SK-N-SH (cell line): ENCODE results near the gene NUP133. TPM values are rescaled to one million over a fixed set of nuclear protein-coding genes. Genes with fewer than 3 reads are reported as not detected.

Experiments used
- CTCF ChIA-PET: fragments of 300-600, 350-600 bp; formaldehyde crosslinking; extraction: SDS; loops from one replicate; lab custom pipeline; 2021; lab: Yijun Ruan, JAX
- POLR2A ChIA-PET: fragments of 350-600 bp; sonication (Branson Sonifier 250); formaldehyde crosslinking; extraction: SDS; loops from one replicate; lab custom pipeline; 2020; ENCODE audit warnings: antibody characterized with exemption, inconsistent platforms; lab: Yijun Ruan, JAX
- DNase-seq: peaks from one replicate; pipeline ENCODE4 v3.0.0; 2012
- H2AFZ ChIP-seq: fragments of 200-600 bp; sonication (generic); 2 replicates; pipeline ENCODE4 v1.8.1; 2016; ENCODE audit warnings: antibody characterized with exemption, mild to moderate bottlenecking, low read depth
- H3F3A ChIP-seq: fragments of 200-600 bp; sonication (generic); replicated peaks from 2 replicates; pipeline ENCODE3; 2016; ENCODE audit warnings: antibody characterized with exemption, mild to moderate bottlenecking; ENCODE audit not compliant: insufficient read depth
- H3K27ac ChIP-seq, 2 experiments: fragments of 200-500 bp in 1 of 2; fragments of 200-600 bp in 1 of 2; sonication (Bioruptor generic) in 1 of 2; sonication (generic), shearing (Covaris generic) in 1 of 2; 2 replicates each; pipeline versions ENCODE4 v1.5.1 to v1.6.1; 2014 to 2016; ENCODE audit warnings: low read depth in 2 of 2, inconsistent platforms in 1 of 2, low read length in 1 of 2, mild to moderate bottlenecking in 1 of 2, mixed read lengths in 1 of 2
- H3K27me3 ChIP-seq: fragments of 200-600 bp; sonication (generic), shearing (Covaris generic); 2 replicates; pipeline ENCODE4 v1.6.1; 2016; ENCODE audit warnings: mixed run types; ENCODE audit not compliant: insufficient read depth
- H3K36me3 ChIP-seq, 2 experiments: fragments of 200-500 bp in 1 of 2; fragments of 200-600 bp in 1 of 2; sonication (Bioruptor generic) in 1 of 2; sonication (generic) in 1 of 2; replicated peaks in 1 of 2; 2 replicates each; pipeline versions ENCODE3 to v1.5.1; 2014 to 2016; ENCODE audit warnings: low read length in 1 of 2, mild to moderate bottlenecking in 1 of 2; ENCODE audit not compliant: insufficient read depth in 2 of 2, control insufficient read depth in 1 of 2
- H3K4me1 ChIP-seq, 2 experiments: fragments of 200-500 bp in 1 of 2; fragments of 200-600 bp in 1 of 2; sonication (Bioruptor generic) in 1 of 2; sonication (generic), shearing (Covaris generic) in 1 of 2; 2 replicates each; pipeline versions ENCODE4 v1.5.1 to v1.6.1; 2014 to 2016; ENCODE audit warnings: low read depth in 1 of 2, low read length in 1 of 2, mixed run types in 1 of 2; ENCODE audit not compliant: insufficient read depth in 2 of 2, control insufficient read depth in 1 of 2
- H3K4me2 ChIP-seq: fragments of 200-600 bp; sonication (generic), shearing (Covaris generic); 2 replicates; pipeline ENCODE4 v1.6.1; 2017; ENCODE audit warnings: mixed run types
- H3K4me3 ChIP-seq, 2 experiments: fragments of 200-500 bp in 1 of 2; fragments of 200-600 bp in 1 of 2; sonication (Bioruptor generic) in 1 of 2; sonication (generic), shearing (Covaris generic) in 1 of 2; 2 replicates each; pipeline versions ENCODE4 v1.5.1 to v1.8.1; 2014 to 2016; ENCODE audit warnings: low read depth in 2 of 2, inconsistent platforms in 1 of 2, low read length in 1 of 2, mild to moderate bottlenecking in 1 of 2, mixed read lengths in 1 of 2, moderate library complexity in 1 of 2
- H3K79me2 ChIP-seq: fragments of 200-600 bp; sonication (generic); 2 replicates; pipeline ENCODE4 v1.8.1; 2017; ENCODE audit warnings: mild to moderate bottlenecking; ENCODE audit not compliant: insufficient read depth
- H3K9ac ChIP-seq: fragments of 200-600 bp; sonication (generic); 2 replicates; pipeline ENCODE4 v1.6.1; 2017; ENCODE audit warnings: mixed run types
- H3K9me2 ChIP-seq: fragments of 200-600 bp; sonication (generic); 2 replicates; pipeline ENCODE4 v1.6.1; 2017; ENCODE audit warnings: mixed run types
- H3K9me3 ChIP-seq: fragments of 200-600 bp; sonication (generic); 2 replicates; pipeline ENCODE4 v1.6.1; 2017; ENCODE audit warnings: mixed run types, mild to moderate bottlenecking, moderate library complexity
- H4K20me1 ChIP-seq: fragments of 200-600 bp; sonication (generic); 2 replicates; pipeline ENCODE4 v1.6.1; 2017; ENCODE audit warnings: mild to moderate bottlenecking, mixed run types; ENCODE audit not compliant: insufficient read depth
- CTCF ChIP-seq: fragments of 200-600 bp; sonication (generic); IDR thresholded peaks from 2 replicates; pipeline ENCODE4 v1.6.1; 2017; ENCODE audit warnings: antibody characterized with exemption, mild to moderate bottlenecking, moderate library complexity
- EZH2phosphoT487 ChIP-seq: fragments of 200-600 bp; sonication (generic); IDR thresholded peaks from 2 replicates; pipeline ENCODE4 v1.6.1; 2017; ENCODE audit warnings: low read depth, mixed run types, mild to moderate bottlenecking, antibody characterized with exemption, moderate library complexity, borderline replicate concordance
- FOXJ3 ChIP-seq: sonication (generic); formaldehyde crosslinking; IDR thresholded peaks from 2 replicates; pipeline ENCODE4 v1.5.1; 2020; ENCODE audit warnings: mild to moderate bottlenecking, missing genetic modification reagents
- FOXM1 ChIP-seq: IDR thresholded peaks from 2 replicates; pipeline ENCODE4 v1.4.0; 2012; ENCODE audit warnings: low read depth, mild to moderate bottlenecking
- IRF3 ChIP-seq: fragments of 150-350 bp; IDR thresholded peaks from 2 replicates; pipeline ENCODE4 v1.6.1; 2016; ENCODE audit warnings: mild to moderate bottlenecking, low read depth, low read length
- MAX ChIP-seq: IDR thresholded peaks from 2 replicates; pipeline ENCODE4 v1.4.0; 2012; ENCODE audit warnings: low read depth
- MEF2A ChIP-seq: IDR thresholded peaks from 2 replicates; pipeline ENCODE4 v1.4.0; 2012; ENCODE audit warnings: low read depth, borderline replicate concordance
- NRF1 ChIP-seq: IDR thresholded peaks from 2 replicates; pipeline ENCODE4 v1.6.1; 2012; ENCODE audit warnings: low read depth, mild to moderate bottlenecking, low read length
- POLR2AphosphoS5 ChIP-seq: IDR thresholded peaks from 2 replicates; pipeline ENCODE4 v1.6.1; 2012; ENCODE audit warnings: low read depth, low read length
- RAD21 ChIP-seq: IDR thresholded peaks from 2 replicates; pipeline ENCODE4 v1.6.1; 2012; ENCODE audit warnings: mild to moderate bottlenecking, low read length
- RCOR1 ChIP-seq: fragments of 150-350 bp; IDR thresholded peaks from 2 replicates; pipeline ENCODE4 v1.6.1; 2017; ENCODE audit warnings: antibody characterized with exemption, low read length
- RFX5 ChIP-seq: IDR thresholded peaks from 2 replicates; pipeline ENCODE4 v1.6.1; 2012; ENCODE audit warnings: mild to moderate bottlenecking, improper control_type of control experiment, low read length
- SIN3A ChIP-seq: IDR thresholded peaks from 2 replicates; pipeline ENCODE4 v1.6.1; 2012; ENCODE audit warnings: low read depth, mild to moderate bottlenecking, low read length, moderate library complexity, borderline replicate concordance
- TAF1 ChIP-seq: IDR thresholded peaks from 2 replicates; pipeline ENCODE4 v1.6.1; 2012; ENCODE audit warnings: low read depth, mild to moderate bottlenecking, low read length, moderate library complexity, borderline replicate concordance
- TCF12 ChIP-seq: IDR thresholded peaks from 2 replicates; pipeline ENCODE4 v1.4.0; 2012
- USF2 ChIP-seq: fragments of 150-350 bp; IDR thresholded peaks from 2 replicates; pipeline ENCODE4 v1.6.1; 2017; ENCODE audit warnings: antibody characterized with exemption, low read length, low read depth, borderline replicate concordance
- ZBTB33 ChIP-seq: IDR thresholded peaks from 2 replicates; pipeline ENCODE4 v1.4.0; 2012; ENCODE audit warnings: low read depth, borderline replicate concordance
- WGBS: methylation state at CpG from one replicate; pipeline ENCODE4 v1.1.6; 2017; ENCODE audit warnings: low lambda C conversion rate; 5-methylcytosine and 5-hydroxymethylcytosine counted together
- polyA plus RNA-seq, 3 experiments: library from polyadenylated mRNA; depleted of rRNA; stranded (reverse); fragments of >200 nt; gene quantifications; 2 replicates each; pipeline ENCODE4 v1.2.3, GENCODE V29; 2012

The NUP133 gene
- polyA plus RNA-seq, 1 of the 3 experiments (the other 2 are of a cell fraction), result 10.9 TPM

GRCh38 chr1:229466887-229467286 lies 41.3 kb downstream of the NUP133 start (continued):
- TF ChIP-seq CTCF (no peak), FOXM1 (no peak)

- DNase-seq, result no peak
- ChIA-PET POLR2A (no interaction called here), CTCF (interaction anchor here (1.3 kb wide), 1 partner anchor 17 kb away, joined by 3 read pairs; no protein-coding TSS in a partner anchor)
- no peak overlapping the region for H3K4me3 ChIP-seq
- H4K20me1 ChIP-seq, result no peaks in the 10 kb centered on the region
- H3K9me2 ChIP-seq, result no peaks in the 10 kb centered on the region
- no peak for TF ChIP-seq RAD21
- no peak for TF ChIP-seq ZBTB33
- no peak for TF ChIP-seq SIN3A
- no peak for TF ChIP-seq NRF1
- TF ChIP-seq POLR2AphosphoS5, result no peak
- TF ChIP-seq EZH2phosphoT487, result no peak
- TF ChIP-seq FOXM1, result no peak
- TF ChIP-seq TAF1, result no peak
- TF ChIP-seq RCOR1, result no peak
- TF ChIP-seq IRF3, result no peak
- TF ChIP-seq TCF12, result no peak
- no peak for TF ChIP-seq MEF2A
- no peak for TF ChIP-seq RFX5
- no peak for TF ChIP-seq FOXJ3
- TF ChIP-seq MAX, result no peak
- no peak for TF ChIP-seq USF2
- H3K4me2 ChIP-seq, result no peak overlapping the region
- H3K36me3 ChIP-seq, result peaks cover 63 to 75% of the 10 kb centered on the region in 2 experiments
- H3K4me1 ChIP-seq, result no peaks in the 10 kb centered on the region
- H3K79me2 ChIP-seq, result no peaks in the 10 kb centered on the region
- H2AFZ ChIP-seq, result no peak overlapping the region
- no peak overlapping the region for H3K9ac ChIP-seq
- no peaks in the 10 kb centered on the region for H3F3A ChIP-seq
- 96% methylated on average over 8 of the region's 8 CpGs for WGBS
- no peak overlapping the region for H3K27ac ChIP-seq
- no peaks in the 10 kb centered on the region for H3K9me3 ChIP-seq
- no peaks in the 10 kb centered on the region for H3K27me3 ChIP-seq
Measured at GRCh38 chr1:229464672-229465071, 43.5 kb downstream of the NUP133 start.
